G401 (cell line): ENCODE results near the gene PIWIL1. TPM values are rescaled to one million over a fixed set of nuclear protein-coding genes. Genes with fewer than 3 reads are reported as not detected.
A peak's percentile ranks its signal among the peaks of the same experiment; 100 is the strongest.

Experiments used
- DNase-seq: peaks from one replicate; pipeline ENCODE4 v3.0.0-alpha.2; 2015; ENCODE audit warnings: low spot score
- in situ Hi-C: cut with HindIII; loops from 2 replicates; pipeline ENCODE4 v1.10.0; 2016; ENCODE audit warnings: low sequenced_read_pairs, mixed read lengths
- total RNA-seq: library from RNA; depleted of rRNA; stranded (reverse); fragments of >200 nt; shearing (Covaris generic); gene quantifications from 2 replicates; pipeline ENCODE4 v1.2.3, GENCODE V29; 2014

The PIWIL1 gene
- total RNA-seq, 1 experiment from 2014 or later = 2.6 TPM

- in situ Hi-C loops = no loop called here
- no peak for DNase-seq
Measured at GRCh38 chr12:130367003-130367402, 29.3 kb downstream of the PIWIL1 start.

GRCh38 chr12:130367523-130367922 lies 29.8 kb downstream of the PIWIL1 start:
- no peak for DNase-seq
- in situ Hi-C loops = no loop called here

- in situ Hi-C loops = no loop called here
Measured at GRCh38 chr12:130369816-130370215, 32.1 kb downstream of the PIWIL1 start.

GRCh38 chr12:130371296-130371695 lies 33.6 kb downstream of the PIWIL1 start:
- DNase-seq = no peak
- in situ Hi-C loops = no loop called here

More at GRCh38 chr12:130369816-130370215, 32.1 kb downstream of the PIWIL1 start:
- DNase-seq = no peak

- in situ Hi-C loops = no loop called here
- DNase-seq = no peak
Measured at GRCh38 chr12:130372936-130373335, 35.2 kb downstream of the PIWIL1 start.

GRCh38 chr12:130374083-130374482 lies 36.4 kb downstream of the PIWIL1 start:
- DNase-seq = no peak

GRCh38 chr12:130375296-130376287 lies 37.9 kb downstream of the PIWIL1 start:
- in situ Hi-C loops = no loop called here
- no peak for DNase-seq

More at GRCh38 chr12:130374083-130374482, 36.4 kb downstream of the PIWIL1 start:
- in situ Hi-C loops = no loop called here

- no peak for DNase-seq
- in situ Hi-C loops = no loop called here
Measured at GRCh38 chr12:130382818-130383217, 45.1 kb downstream of the PIWIL1 start.

- DNase-seq = no peak
- in situ Hi-C loops = no loop called here
Measured at GRCh38 chr12:130384234-130384633, 46.5 kb downstream of the PIWIL1 start.

GRCh38 chr12:130385193-130385592 lies 47.5 kb downstream of the PIWIL1 start:
- in situ Hi-C loops = no loop called here
- no peak for DNase-seq

- no peak for DNase-seq
- in situ Hi-C loops = no loop called here
Measured at GRCh38 chr12:130391186-130391585, 53.5 kb downstream of the PIWIL1 start.

- in situ Hi-C loops = no loop called here
- DNase-seq = no peak
Measured at GRCh38 chr12:130394906-130395305, 57.2 kb downstream of the PIWIL1 start.

- no peak for DNase-seq
- in situ Hi-C loops = no loop called here
Measured at GRCh38 chr12:130396667-130397066, 59.0 kb downstream of the PIWIL1 start.

- in situ Hi-C loops = no loop called here
- DNase-seq = no peak
Measured at GRCh38 chr12:130398100-130398848, 60.6 kb downstream of the PIWIL1 start.

GRCh38 chr12:130401703-130402102 lies 64.0 kb downstream of the PIWIL1 start:
- DNase-seq = peak; percentile 16

GRCh38 chr12:130405332-130405731 lies 67.6 kb downstream of the PIWIL1 start:
- in situ Hi-C loops = no loop called here
- no peak for DNase-seq

More at GRCh38 chr12:130401703-130402102, 64.0 kb downstream of the PIWIL1 start:
- in situ Hi-C loops = no loop called here

- in situ Hi-C loops = no loop called here
- no peak for DNase-seq
Measured at GRCh38 chr12:130412384-130412783, 74.7 kb downstream of the PIWIL1 start.

- in situ Hi-C loops = no loop called here
- no peak for DNase-seq
Measured at GRCh38 chr12:130413909-130414308, 76.2 kb downstream of the PIWIL1 start.

- in situ Hi-C loops = no loop called here
Measured at GRCh38 chr12:130414381-130414780, 76.7 kb downstream of the PIWIL1 start.

GRCh38 chr12:130418251-130418650 lies 80.6 kb downstream of the PIWIL1 start:
- in situ Hi-C loops = no loop called here
- DNase-seq = no peak

More at GRCh38 chr12:130414381-130414780, 76.7 kb downstream of the PIWIL1 start:
- DNase-seq = no peak
